ENCODE data around the gene IRF7. TPM values are rescaled to one million over a fixed set of nuclear protein-coding genes. Genes with fewer than 3 reads are reported as not detected.
A peak's percentile ranks its signal among the peaks of the same experiment; 100 is the strongest.

Gene IRF7
- polyA plus RNA-seq, 10 donors = 6.3 to 13.1 (median 9.6) TPM

GRCh38 chr11:623349-623869, 7.7 kb upstream of the IRF7 start:
- DNase-seq = peak in 1 of 3 donors; percentile 5

GRCh38 chr11:621838-622237, 6.1 kb upstream of the IRF7 start:
- DNase-seq = no peak

- peak in 1 of 3 donors; percentile 9 for DNase-seq
These were observed 5.4 kb upstream of the IRF7 start for GRCh38 chr11:620935-621814.

- no peak for DNase-seq
These were observed 4.5 kb upstream of the IRF7 start for GRCh38 chr11:620201-620600.

GRCh38 chr11:619628-620050, 3.9 kb upstream of the IRF7 start:
- DNase-seq = no peak

GRCh38 chr11:618856-619627, 3.3 kb upstream of the IRF7 start:
- no peak for DNase-seq

GRCh38 chr11:617912-618682, 2.3 kb upstream of the IRF7 start:
- DNase-seq = no peak

- DNase-seq = no peak
These were observed 1.6 kb upstream of the IRF7 start for GRCh38 chr11:617199-617911.

GRCh38 chr11:616320-617198, 809 bp upstream of the IRF7 start:
- DNase-seq = no peak

GRCh38 chr11:614623-615503, 887 bp downstream of the IRF7 start:
- no peak for DNase-seq

GRCh38 chr11:614021-614622, 1.6 kb downstream of the IRF7 start:
- peak in 1 of 3 donors; percentile 45 for DNase-seq

- DNase-seq = peak in 1 of 3 donors; percentile 40
These were observed 2.3 kb downstream of the IRF7 start for GRCh38 chr11:613369-613968.

- no peak for DNase-seq
These were observed 2.8 kb downstream of the IRF7 start for GRCh38 chr11:612961-613300.

- DNase-seq = peak; percentile 50 to 69 (median 56)
These were observed 3.4 kb downstream of the IRF7 start for GRCh38 chr11:612201-612960.

GRCh38 chr11:611001-611996, 4.5 kb downstream of the IRF7 start:
- no peak for DNase-seq

- no peak for DNase-seq
These were observed 5.5 kb downstream of the IRF7 start for GRCh38 chr11:610146-610801.
